Testis (tissue), 3 donors: ENCODE data around the gene DUS4L. TPM values are rescaled to one million over a fixed set of nuclear protein-coding genes. Genes with fewer than 3 reads are reported as not detected.

Experiments used
- DNase-seq: peaks from one replicate; pipeline ENCODE4 v3.0.0-alpha.2; 2019
- H3K27ac ChIP-seq, 2 donors: fragments of 200-600 bp; sonication (generic); one replicate each; pipeline ENCODE4 v1.5.1; 2019
- H3K27me3 ChIP-seq: fragments of 200-600 bp; sonication (generic); one replicate; pipeline ENCODE4 v1.5.1; 2019
- H3K36me3 ChIP-seq: fragments of 200-600 bp; sonication (generic); one replicate; pipeline ENCODE4 v1.5.1; 2017; ENCODE audit warnings: low read depth; ENCODE audit errors: missing control alignments
- H3K4me1 ChIP-seq: fragments of 200-600 bp; sonication (generic); one replicate; pipeline ENCODE4 v1.5.1; 2019
- H3K4me3 ChIP-seq, 2 donors: fragments of 200-600 bp; sonication (generic); one replicate each; pipeline ENCODE4 v1.5.1; 2017 to 2019
- H3K9me3 ChIP-seq: fragments of 200-600 bp; sonication (generic); one replicate; pipeline ENCODE4 v1.5.1; 2017
- CTCF ChIP-seq, 3 experiments: fragments of 450-650 bp in 2 of 3; fragments of 200-600 bp in 1 of 3; sonication (generic) in 1 of 3; IDR thresholded peaks; one replicate each; pipeline ENCODE4 v1.5.1; 2016 to 2019; ENCODE audit warnings: antibody characterized with exemption in 3 of 3, mild to moderate bottlenecking in 2 of 3, moderate library complexity in 1 of 3
- POLR2A ChIP-seq: fragments of 450-650 bp; IDR thresholded peaks from one replicate; pipeline ENCODE4 v1.6.1; 2017; ENCODE audit warnings: antibody characterized with exemption, mild to moderate bottlenecking, moderate library complexity
- WGBS, 2 donors: methylation state at CpG; one replicate each; pipeline ENCODE4 v1.1.5; 2018; 5-methylcytosine and 5-hydroxymethylcytosine counted together
- intact Hi-C: fragments of 100-400 bp; cut with DNase I; formaldehyde crosslinking; loops from one replicate; pipeline ENCODE4 v1.15.1; 2023; ENCODE audit warnings: low total_unique reads
- polyA plus RNA-seq: library from polyadenylated mRNA; stranded (reverse); fragments of 350-450 nt; fragmentation: Illumina TruSeq; extraction: RNeasy Lipid Tissue Mini Kit (QIAGEN cat#74804); gene quantifications from one replicate; pipeline ENCODE4 v1.2.3, GENCODE V29; 2014; ENCODE audit warnings: low read depth, low replicate concordance; ENCODE audit not compliant: insufficient read depth
- total RNA-seq, 2 donors: library from RNA; depleted of rRNA; stranded (reverse); fragments of >200 nt; gene quantifications; one replicate each; pipeline ENCODE4 v1.2.3, GENCODE V29; 2016

The DUS4L gene
- total and polyA plus RNA-seq, 3 donors from 2014 or later = 9.5 to 30.2 (median 19.5) TPM

GRCh38 chr7:107581387-107582013 is 17.7 kb downstream of the DUS4L start:
- Histone ChIP-seq H3K27ac (peak overlapping the region; percentile 89 to 97), H3K9me3 (no peaks in the 10 kb centered on the region), H3K4me1 (peaks cover 16% of the 10 kb centered on the region), H3K36me3 (no peaks in the 10 kb centered on the region), H3K4me3 (peak overlapping the region in 1 of 2 donors; percentile 95), H3K27me3 (no peaks in the 10 kb centered on the region)
- 32 to 37% methylated on average over 5 of the region's 5 CpGs for WGBS, 2 donors
- no peak for TF ChIP-seq CTCF (IDR thresholded peaks at IDR 0.05)
- no peak for TF ChIP-seq POLR2A
- intact Hi-C loops = no loop called here
- no peak for DNase-seq

- H3K27ac ChIP-seq = peak overlapping the region in 1 of 2 donors; percentile 37
- H3K27me3 ChIP-seq = no peaks in the 10 kb centered on the region
- intact Hi-C loops = no loop called here
- DNase-seq = no peak
- H3K4me3 ChIP-seq = no peak overlapping the region
- WGBS, 2 donors = 48 to 58% methylated on average over 2 of the region's 2 CpGs
- H3K36me3 ChIP-seq = no peaks in the 10 kb centered on the region
- TF ChIP-seq POLR2A = no peak
- TF ChIP-seq CTCF (IDR thresholded peaks at IDR 0.05) = no peak
- peaks cover 16% of the 10 kb centered on the region for H3K4me1 ChIP-seq
- no peaks in the 10 kb centered on the region for H3K9me3 ChIP-seq
These were observed 19.1 kb downstream of the DUS4L start for GRCh38 chr7:107582875-107583274.

- Histone ChIP-seq H3K27ac (no peak overlapping the region), H3K27me3 (no peaks in the 10 kb centered on the region), H3K9me3 (no peaks in the 10 kb centered on the region), H3K4me3 (no peak overlapping the region), H3K36me3 (no peaks in the 10 kb centered on the region), H3K4me1 (peaks cover 16% of the 10 kb centered on the region)
- no peak for TF ChIP-seq POLR2A
- no peak for TF ChIP-seq CTCF (IDR thresholded peaks at IDR 0.05)
- intact Hi-C loops = no loop called here
- no peak for DNase-seq
- 82 to 89% methylated on average over 2 of the region's 2 CpGs for WGBS, 2 donors
These were observed 20.9 kb downstream of the DUS4L start for GRCh38 chr7:107584716-107585115.

GRCh38 chr7:107588529-107589130 is 24.9 kb downstream of the DUS4L start:
- TF ChIP-seq POLR2A (no peak), CTCF (IDR thresholded peaks at IDR 0.05) (no peak)
- Histone ChIP-seq H3K27ac (no peak overlapping the region), H3K4me3 (no peak overlapping the region), H3K4me1 (no peaks in the 10 kb centered on the region), H3K9me3 (no peaks in the 10 kb centered on the region), H3K27me3 (no peaks in the 10 kb centered on the region), H3K36me3 (no peaks in the 10 kb centered on the region)
- intact Hi-C loops = no loop called here
- no peak for DNase-seq
- 80% methylated on average over 5 of the region's 5 CpGs for WGBS, 2 donors

GRCh38 chr7:107591421-107591820 is 27.6 kb downstream of the DUS4L start:
- no peak overlapping the region for H3K27ac ChIP-seq
- H3K4me1 ChIP-seq = peaks cover 5% of the 10 kb centered on the region
- TF ChIP-seq CTCF (IDR thresholded peaks at IDR 0.05) (no peak), POLR2A (no peak)
- no peak for DNase-seq
- no peak overlapping the region for H3K4me3 ChIP-seq
- no peaks in the 10 kb centered on the region for H3K27me3 ChIP-seq
- H3K36me3 ChIP-seq = no peaks in the 10 kb centered on the region
- no peaks in the 10 kb centered on the region for H3K9me3 ChIP-seq
- WGBS, 2 donors = 58 to 66% methylated on average over 3 of the region's 3 CpGs
- intact Hi-C loops = no loop called here
